Endothelial cell (in vitro differentiated cells): Measurements from ENCODE around the gene DVL2. TPM values are rescaled to one million over a fixed set of nuclear protein-coding genes. Genes with fewer than 3 reads are reported as not detected.
A peak's percentile ranks its signal among the peaks of the same experiment; 100 is the strongest.
"Not testable (repeated sequence)": the region's sequence is repeated elsewhere in the genome, so short reads cannot be mapped to it uniquely, and the experiment has no call there.

Experiments used
- DNase-seq: peaks from one replicate; pipeline ENCODE4 v3.0.0; 2021; ENCODE audit warnings: low spot score
- H3K27ac Mint-ChIP-seq: one replicate; pipeline ENCODE4 v1.8.0; 2021; ENCODE audit warnings: mixed read lengths, inconsistent platforms; ENCODE audit not compliant: unreplicated experiment
- H3K27me3 Mint-ChIP-seq: one replicate; pipeline ENCODE4 v1.8.0; 2021; ENCODE audit warnings: mild to moderate bottlenecking, moderate library complexity, mixed read lengths, inconsistent platforms; ENCODE audit not compliant: unreplicated experiment
- H3K36me3 Mint-ChIP-seq: one replicate; pipeline ENCODE4 v1.8.0; 2021; ENCODE audit warnings: mild to moderate bottlenecking, low read depth, mixed read lengths, inconsistent platforms; ENCODE audit not compliant: unreplicated experiment
- H3K4me1 Mint-ChIP-seq: one replicate; pipeline ENCODE4 v1.8.0; 2021; ENCODE audit warnings: mild to moderate bottlenecking, mixed read lengths, inconsistent platforms; ENCODE audit not compliant: unreplicated experiment
- H3K4me3 Mint-ChIP-seq: one replicate; pipeline ENCODE4 v1.8.0; 2021; ENCODE audit warnings: mild to moderate bottlenecking, mixed read lengths, inconsistent platforms; ENCODE audit not compliant: unreplicated experiment
- H3K9me3 Mint-ChIP-seq: one replicate; pipeline ENCODE4 v1.8.0; 2021; ENCODE audit warnings: mixed read lengths, inconsistent platforms; ENCODE audit not compliant: unreplicated experiment
- CTCF ChIP-seq: fragments of 200-600 bp; sonication (generic); IDR thresholded peaks from one replicate; pipeline ENCODE4 v1.5.0; 2021; ENCODE audit warnings: antibody characterized with exemption; ENCODE audit not compliant: unreplicated experiment
- total RNA-seq: library from RNA; stranded (reverse); fragmentation: NEBNext Ultra II Directional; extraction: Animal tissue kit (Norgen Biotek cat#: 25700); gene quantifications from one replicate; pipeline ENCODE4 v1.2.1, GENCODE V29; 2021; ENCODE audit not compliant: unreplicated experiment

Gene DVL2
- total RNA-seq, 1 donor from 2014 or later, result 58.2 TPM

GRCh38 chr17:7249830-7250229 is 15.5 kb upstream of the DVL2 start:
- H3K4me1 Mint-ChIP-seq, result peaks cover 33% of the 10 kb centered on the region
- H3K27me3 Mint-ChIP-seq, result peaks cover 12% of the 10 kb centered on the region
- no peak for DNase-seq
- no peak for TF ChIP-seq CTCF
- H3K4me3 Mint-ChIP-seq, result peak overlapping the region; percentile 93
- H3K27ac Mint-ChIP-seq, result no peak overlapping the region
- peaks cover 32% of the 10 kb centered on the region for H3K36me3 Mint-ChIP-seq
- H3K9me3 Mint-ChIP-seq, result no peaks in the 10 kb centered on the region

GRCh38 chr17:7249214-7249613 is 14.9 kb upstream of the DVL2 start:
- H3K4me1 Mint-ChIP-seq, result peaks cover 33% of the 10 kb centered on the region

GRCh38 chr17:7248796-7249195 is 14.5 kb upstream of the DVL2 start:
- no peak for DNase-seq
- peak overlapping the region; percentile 82 for H3K4me3 Mint-ChIP-seq
- no peak for TF ChIP-seq CTCF
- H3K27ac Mint-ChIP-seq, result peak overlapping the region; percentile 72
- H3K27me3 Mint-ChIP-seq, result peaks cover 10% of the 10 kb centered on the region
- H3K4me1 Mint-ChIP-seq, result peaks cover 33% of the 10 kb centered on the region
- no peaks in the 10 kb centered on the region for H3K9me3 Mint-ChIP-seq
- peaks cover 33% of the 10 kb centered on the region for H3K36me3 Mint-ChIP-seq

More at GRCh38 chr17:7249214-7249613, 14.9 kb upstream of the DVL2 start:
- H3K27me3 Mint-ChIP-seq, result peaks cover 10% of the 10 kb centered on the region
- TF ChIP-seq CTCF, result no peak
- DNase-seq, result no peak
- no peaks in the 10 kb centered on the region for H3K9me3 Mint-ChIP-seq
- H3K36me3 Mint-ChIP-seq, result peaks cover 33% of the 10 kb centered on the region
- H3K27ac Mint-ChIP-seq, result peak overlapping the region; percentile 72
- peak overlapping the region; percentile 82 for H3K4me3 Mint-ChIP-seq

- Mint-ChIP-seq H3K36me3 (peaks cover 35% of the 10 kb centered on the region), H3K4me3 (peak overlapping the region; percentile 80), H3K9me3 (no peaks in the 10 kb centered on the region), H3K27me3 (peaks cover 13% of the 10 kb centered on the region), H3K4me1 (peaks cover 34% of the 10 kb centered on the region), H3K27ac (no peak overlapping the region)
- no peak for DNase-seq
- no peak for TF ChIP-seq CTCF
These were observed 12.5 kb upstream of the DVL2 start for GRCh38 chr17:7246779-7247178.

GRCh38 chr17:7243838-7244237 is 9.5 kb upstream of the DVL2 start:
- H3K4me1 Mint-ChIP-seq, result peaks cover 35% of the 10 kb centered on the region
- H3K27me3 Mint-ChIP-seq, result peaks cover 28% of the 10 kb centered on the region
- H3K27ac Mint-ChIP-seq, H3K9me3 Mint-ChIP-seq, DNase-seq: not testable (repeated sequence)
- H3K4me3 Mint-ChIP-seq, result peak overlapping the region; percentile 81
- H3K36me3 Mint-ChIP-seq, result peaks cover 44% of the 10 kb centered on the region

GRCh38 chr17:7243453-7243729 is 9.1 kb upstream of the DVL2 start:
- no peak for DNase-seq
- Mint-ChIP-seq H3K9me3 (no peaks in the 10 kb centered on the region), H3K27ac (peak overlapping the region; percentile 95), H3K4me1 (peaks cover 35% of the 10 kb centered on the region), H3K36me3 (peaks cover 44% of the 10 kb centered on the region), H3K4me3 (peak overlapping the region; percentile 91), H3K27me3 (peaks cover 28% of the 10 kb centered on the region)
- TF ChIP-seq CTCF, result no peak
